GM04503 (cell line): ENCODE measurements around the gene HNRNPH3.
A peak's percentile ranks its signal among the peaks of the same experiment; 100 is the strongest.
"Not testable (repeated sequence)": the region's sequence is repeated elsewhere in the genome, so short reads cannot be mapped to it uniquely, and the experiment has no call there.

ENCODE experiments used
- DNase-seq: peaks from one replicate; pipeline ENCODE4 v3.0.0-alpha.2; 2012; ENCODE audit warnings: low read depth

Gene HNRNPH3

DNA sequence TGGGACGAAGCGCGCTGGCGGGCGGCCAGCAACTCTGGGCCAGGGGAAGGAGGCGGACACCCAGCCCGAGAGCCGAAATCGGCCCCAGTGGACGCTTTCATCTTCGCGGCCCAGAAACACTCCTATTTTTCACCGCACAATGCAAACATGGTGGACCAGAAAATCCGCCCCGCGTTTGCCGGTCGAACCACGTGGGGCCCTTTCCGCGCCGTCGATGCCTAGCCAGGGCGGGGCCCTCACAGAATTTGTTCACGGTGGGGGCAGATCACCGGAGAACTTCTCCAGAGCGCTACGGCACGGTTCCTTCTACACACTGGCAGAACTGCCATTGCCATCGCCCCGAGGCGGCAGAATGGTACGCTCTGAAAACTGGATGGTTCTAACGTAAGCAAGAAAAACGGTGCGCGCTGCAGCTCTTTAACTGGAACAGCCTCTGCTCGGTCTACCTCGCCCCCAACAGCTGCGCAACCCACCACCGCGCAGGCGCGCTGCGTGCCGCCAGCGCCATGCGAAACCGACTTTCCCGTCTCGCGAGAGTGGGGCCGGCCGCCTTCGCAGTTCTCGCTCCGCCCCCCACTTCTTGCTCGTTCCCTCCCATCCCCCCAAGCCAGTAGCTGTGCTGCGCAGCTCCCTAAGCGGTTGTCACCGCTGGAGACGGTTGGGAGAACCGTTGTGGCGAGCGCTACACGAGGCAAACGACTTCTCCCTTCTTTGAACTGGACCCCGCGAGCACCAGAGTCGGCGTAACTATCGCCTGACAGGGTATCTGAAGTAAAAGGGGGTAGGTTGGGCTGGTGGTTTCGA is at the start of gene HNRNPH3:
Gene HNRNPH3 (plus strand): TSS at position 610 of the 804 bp plus-strand sequence. CDS start 5,158 bp downstream, outside the sequence.
- DNase-seq = peak; percentile 62

GRCh38 chr10:68284062-68285001 is 47.5 kb upstream of the HNRNPH3 start:
- DNase-seq = no peak

DNA sequence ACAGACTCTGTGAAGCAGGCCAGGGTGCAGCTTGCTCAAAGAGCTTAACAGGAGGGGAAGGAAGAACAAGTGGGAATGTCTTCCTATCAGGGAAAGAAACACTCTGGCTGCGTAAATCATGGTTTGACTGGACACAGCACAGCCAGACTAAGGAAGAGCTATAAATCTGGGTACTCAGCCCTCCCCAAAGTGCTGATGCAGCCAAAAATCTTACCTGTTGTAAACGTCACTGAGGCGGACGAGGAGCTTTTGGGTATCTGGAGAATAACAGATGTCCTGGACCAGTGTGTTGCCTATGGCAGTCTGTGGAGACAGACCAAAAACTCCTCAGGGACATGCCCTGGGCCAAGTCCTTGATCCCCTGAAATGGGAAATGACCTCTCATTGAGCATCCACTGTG is 43.1 kb upstream of the HNRNPH3 start:
- DNase-seq = no peak

DNA sequence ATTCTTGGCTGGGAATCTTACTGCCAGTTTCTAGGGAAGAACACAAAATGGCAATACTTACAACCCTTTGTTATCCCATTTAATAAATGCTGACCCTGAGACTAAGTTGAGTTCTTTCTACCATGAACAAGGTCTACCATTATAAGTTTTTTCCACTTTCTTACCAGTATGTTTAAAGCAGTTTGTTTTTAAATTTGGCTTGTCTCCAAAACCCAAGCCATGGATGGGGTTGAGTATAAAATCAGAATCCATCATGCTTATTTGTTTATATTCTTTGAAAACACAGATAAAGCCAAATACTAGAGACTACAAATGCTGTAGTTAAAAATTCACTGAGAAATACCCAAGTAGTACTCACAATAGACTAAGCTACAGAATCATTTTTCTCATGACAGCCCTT is 41.1 kb upstream of the HNRNPH3 start:
- DNase-seq = no peak

DNA sequence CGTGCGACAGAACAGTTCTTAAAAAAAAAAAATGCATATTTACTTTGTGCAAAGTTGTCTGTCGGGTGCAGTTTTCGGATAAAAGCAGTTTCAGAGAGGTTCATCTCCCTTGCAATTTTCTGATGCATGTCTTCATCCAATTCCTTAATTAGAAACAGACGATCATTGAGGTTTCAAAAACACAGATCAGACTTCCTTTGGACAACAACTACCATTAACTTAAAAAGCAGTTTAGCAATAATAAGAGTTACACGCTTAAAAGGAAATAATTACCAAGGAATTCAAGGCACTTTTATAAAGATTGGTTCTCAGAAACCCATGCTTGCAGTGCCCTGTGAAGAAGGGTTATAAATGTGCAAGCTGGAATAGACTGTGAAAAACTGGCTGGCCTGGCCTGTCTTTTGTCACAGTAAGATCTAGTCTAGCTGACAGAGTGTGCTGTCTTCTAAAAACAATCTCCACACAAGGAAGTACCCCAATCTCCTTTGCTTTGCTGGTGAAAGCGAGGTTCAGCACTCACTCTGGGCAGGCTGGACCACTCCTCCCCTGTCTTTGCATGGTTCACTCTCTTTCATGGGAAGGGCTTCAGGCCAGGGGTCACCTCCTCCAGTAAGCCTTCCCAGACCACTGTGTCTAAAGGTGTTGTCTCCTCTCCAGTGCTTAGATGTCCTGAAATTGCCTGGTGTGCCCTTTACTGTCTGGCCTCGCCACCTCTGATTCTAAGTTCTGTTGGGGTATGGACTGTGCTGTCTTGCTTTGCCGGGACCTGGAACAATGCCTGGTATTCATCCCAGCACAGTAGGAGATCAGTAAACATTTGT is 34.8 kb upstream of the HNRNPH3 start:
- DNase-seq = peak; percentile 22

DNA sequence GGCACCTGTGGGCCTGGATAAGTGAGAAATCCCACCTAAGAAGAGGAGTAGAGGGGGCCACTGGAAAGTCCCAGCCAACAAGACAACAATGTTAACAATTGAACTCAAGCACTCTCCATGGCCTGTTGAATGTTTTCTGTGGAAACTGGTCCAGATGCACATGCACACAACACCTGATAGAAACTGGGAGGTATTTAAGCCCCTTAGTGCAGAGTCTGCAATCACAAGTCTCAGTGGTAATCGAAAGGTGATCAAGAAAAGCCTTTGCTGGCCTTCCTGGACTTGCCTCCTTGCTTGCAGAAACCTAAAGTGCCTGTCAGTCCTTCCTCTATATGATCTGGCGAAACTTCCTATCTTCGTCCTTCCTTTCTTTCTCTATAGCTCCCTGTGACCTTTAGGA is 30.6 kb upstream of the HNRNPH3 start:
- no peak for DNase-seq

DNA sequence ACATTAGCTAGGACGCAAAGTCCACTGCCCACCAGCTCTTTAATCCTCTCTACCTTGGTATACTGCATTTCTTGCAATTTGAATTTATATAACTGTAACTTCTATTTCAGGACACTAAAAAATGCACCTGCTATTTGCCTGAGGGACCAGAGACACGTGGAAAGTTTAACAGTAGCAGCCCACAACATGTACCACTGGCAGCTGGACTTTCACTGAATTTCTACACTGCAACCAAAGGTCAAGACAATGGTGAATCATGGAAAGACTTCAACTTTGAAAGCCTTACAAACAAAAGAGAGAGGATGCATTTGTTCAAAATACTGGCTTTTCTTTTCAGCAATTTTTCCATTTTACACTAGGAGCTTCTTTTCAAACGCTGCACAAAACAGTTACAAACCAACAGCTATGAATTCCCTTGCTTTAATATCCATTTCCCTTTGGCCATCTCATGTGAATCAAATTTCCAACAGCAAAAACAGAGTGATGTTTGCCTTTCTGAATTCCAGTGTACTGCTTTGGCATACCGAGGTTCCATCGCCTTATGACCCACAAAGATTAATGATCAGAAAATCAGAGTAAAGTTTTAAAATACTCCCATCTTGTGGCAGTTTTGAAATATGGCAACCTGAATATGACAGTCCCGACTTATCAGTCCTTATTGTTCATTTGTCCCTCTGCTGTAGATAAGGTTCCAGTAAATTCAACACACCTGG is 29.9 kb upstream of the HNRNPH3 start:
- peak; percentile 17 for DNase-seq

- DNase-seq = no peak
Observed at GRCh38 chr10:68302503-68302823, 29.4 kb upstream of the HNRNPH3 start.

DNA sequence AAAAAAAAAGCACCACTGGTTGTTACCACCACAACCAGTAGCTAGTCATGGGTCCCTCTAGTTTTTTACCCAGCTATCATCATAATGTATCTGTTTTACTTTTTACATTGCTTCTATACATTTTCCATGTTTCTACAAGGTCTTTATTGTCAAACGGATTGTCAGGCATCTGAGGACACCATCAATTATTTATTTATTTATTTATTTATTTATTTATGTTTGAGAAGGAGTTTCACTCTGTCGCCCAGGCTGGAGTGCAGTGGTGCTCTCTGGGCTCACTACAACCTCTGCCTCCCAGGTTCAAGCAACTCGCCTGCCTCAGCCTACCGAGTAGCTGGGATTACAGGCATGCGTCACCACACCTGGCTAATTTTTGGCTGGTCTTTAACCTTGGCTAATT is 29.0 kb upstream of the HNRNPH3 start:
- DNase-seq = no peak

- no peak for DNase-seq
Observed at GRCh38 chr10:68303849-68304412, 27.9 kb upstream of the HNRNPH3 start.

DNA sequence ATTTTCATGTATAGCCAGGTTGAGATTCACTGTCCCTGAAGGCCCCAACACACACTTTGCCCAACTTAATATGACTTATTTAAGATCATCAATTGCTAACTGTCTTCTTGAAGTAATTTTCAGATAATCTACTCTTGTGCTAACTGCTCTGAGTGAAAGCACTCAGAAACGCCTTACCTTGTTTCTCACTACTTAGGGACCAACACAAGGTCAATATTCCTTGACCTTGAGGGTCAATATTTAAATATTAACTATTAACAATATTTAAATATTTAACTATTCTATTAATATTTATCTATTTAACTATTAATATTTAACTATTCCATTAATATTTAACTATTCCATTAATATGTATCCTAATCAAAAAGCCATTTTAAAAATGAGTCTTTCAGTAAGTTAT is 26.0 kb upstream of the HNRNPH3 start:
- DNase-seq = no peak

GRCh38 chr10:68310531-68310930 is 21.3 kb upstream of the HNRNPH3 start:
- DNase-seq = no peak

DNA sequence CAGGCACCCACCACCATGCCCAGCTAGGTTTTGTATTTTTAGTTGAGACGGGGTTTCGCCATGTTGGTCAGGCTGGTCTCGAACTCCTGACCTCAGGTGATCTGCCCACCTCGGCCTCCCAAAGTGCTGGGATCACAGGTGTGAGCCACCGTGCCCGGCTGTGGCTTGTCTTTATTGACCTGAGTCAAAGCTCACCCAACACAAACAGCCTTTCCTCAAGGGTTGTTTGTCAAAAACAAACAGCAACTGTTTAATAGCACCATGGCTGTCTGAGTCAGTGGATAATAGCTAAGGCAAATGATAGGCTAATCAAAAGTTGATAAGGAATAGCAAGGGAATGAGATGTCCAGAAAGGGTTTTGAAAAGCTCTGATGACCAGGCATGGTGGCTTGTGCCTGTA is 16.9 kb upstream of the HNRNPH3 start:
- DNase-seq = not testable (repeated sequence)

DNA sequence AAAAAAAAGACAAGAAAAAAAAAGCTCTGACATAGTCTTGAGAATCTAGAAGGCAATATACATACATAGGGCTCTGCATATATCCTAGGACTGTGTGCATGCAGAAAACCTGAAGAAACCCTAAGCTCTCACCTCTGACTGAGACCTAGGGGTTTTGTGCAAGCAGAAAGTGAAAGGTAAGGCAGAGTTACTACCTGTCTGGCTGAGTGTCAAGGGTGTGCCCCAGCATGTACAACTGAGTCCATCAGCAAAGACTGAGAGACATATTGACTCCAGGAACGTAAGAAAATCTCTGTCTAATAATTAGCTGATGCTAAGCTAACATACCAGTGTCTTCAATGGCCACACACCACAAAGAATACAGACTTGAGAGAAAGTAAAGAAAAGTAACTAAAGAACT is 16.3 kb upstream of the HNRNPH3 start:
- DNase-seq = no peak

- no peak for DNase-seq
Observed at GRCh38 chr10:68318331-68319059, 13.4 kb upstream of the HNRNPH3 start.

- DNase-seq = not testable (repeated sequence)
Observed at GRCh38 chr10:68324396-68324795, 7.5 kb upstream of the HNRNPH3 start.

DNA sequence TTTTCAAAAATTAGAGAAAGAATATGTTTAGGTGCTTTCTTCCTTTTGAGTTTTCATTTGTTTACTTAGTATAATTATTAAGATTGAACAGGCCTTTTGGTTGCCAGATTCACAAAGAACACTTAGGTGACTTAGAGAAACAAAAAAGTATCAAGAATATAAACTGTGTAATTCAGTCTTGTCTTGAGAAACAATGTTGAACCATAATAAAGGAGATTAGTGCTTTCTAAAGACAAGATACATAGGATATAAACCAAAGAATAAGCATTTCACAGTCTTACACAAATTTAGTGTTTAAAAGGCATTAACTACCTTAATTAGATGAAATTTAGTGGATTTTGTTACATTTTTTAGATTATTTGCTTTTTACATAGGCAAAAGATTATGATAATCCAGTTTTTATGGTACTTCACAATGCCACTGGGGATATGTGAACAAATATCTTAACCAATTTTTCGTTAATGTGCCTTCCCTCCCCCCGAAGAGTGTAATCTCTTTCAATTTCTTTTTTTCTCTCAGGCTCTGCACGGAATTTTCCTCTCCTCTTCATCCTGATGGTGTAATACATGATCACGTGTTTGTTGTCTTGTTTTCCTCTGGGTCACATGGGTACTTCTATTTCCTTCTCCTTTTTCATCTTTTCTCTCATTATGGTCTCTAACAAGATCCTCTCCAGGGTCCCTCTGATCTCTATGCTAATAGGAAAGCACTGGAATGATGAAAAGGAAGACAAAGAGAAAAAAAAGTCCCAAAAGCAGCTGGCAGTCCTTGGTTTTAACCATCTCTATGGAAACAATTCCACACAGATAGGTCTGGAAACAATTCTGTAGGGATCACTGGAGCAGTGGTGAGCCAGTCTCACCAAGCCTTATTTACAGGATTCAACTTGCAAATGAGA is 3.7 kb upstream of the HNRNPH3 start:
- peak; percentile 70 for DNase-seq

GRCh38 chr10:68329506-68329861 is 2.4 kb upstream of the HNRNPH3 start:
- no peak for DNase-seq

GRCh38 chr10:68330852-68331454 is 911 bp upstream of the HNRNPH3 start:
- DNase-seq = no peak
